GM19099 (cell line): Measurements from ENCODE around the gene DIAPH2.

Experiments used
- POLR2A ChIP-seq: IDR thresholded peaks from 3 replicates; pipeline ENCODE4 v1.6.1; 2011; ENCODE audit warnings: low read depth; ENCODE audit not compliant: insufficient read length; ENCODE audit errors: extremely low read depth

DIAPH2 gene

DNA sequence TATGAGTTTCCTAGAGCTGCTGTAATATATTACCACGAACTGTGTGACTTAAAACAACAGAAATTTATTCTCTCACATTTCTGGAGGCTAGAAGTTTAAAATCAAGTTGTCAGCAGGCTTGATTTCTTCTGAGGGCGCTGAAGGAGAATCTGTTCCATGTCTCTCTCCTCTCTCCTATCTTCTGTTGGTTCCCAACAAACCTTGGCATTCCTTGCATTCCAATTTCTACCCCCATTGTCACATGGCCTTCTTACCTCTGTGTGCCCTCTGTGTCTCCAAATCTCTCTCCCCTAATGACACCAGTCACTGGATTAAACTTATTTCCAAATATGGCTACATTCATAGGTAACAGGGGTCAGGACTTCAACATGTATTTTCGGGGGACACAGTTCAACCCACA lies 871.7 kb downstream of the DIAPH2 start:
- no peak for TF ChIP-seq POLR2A

DNA sequence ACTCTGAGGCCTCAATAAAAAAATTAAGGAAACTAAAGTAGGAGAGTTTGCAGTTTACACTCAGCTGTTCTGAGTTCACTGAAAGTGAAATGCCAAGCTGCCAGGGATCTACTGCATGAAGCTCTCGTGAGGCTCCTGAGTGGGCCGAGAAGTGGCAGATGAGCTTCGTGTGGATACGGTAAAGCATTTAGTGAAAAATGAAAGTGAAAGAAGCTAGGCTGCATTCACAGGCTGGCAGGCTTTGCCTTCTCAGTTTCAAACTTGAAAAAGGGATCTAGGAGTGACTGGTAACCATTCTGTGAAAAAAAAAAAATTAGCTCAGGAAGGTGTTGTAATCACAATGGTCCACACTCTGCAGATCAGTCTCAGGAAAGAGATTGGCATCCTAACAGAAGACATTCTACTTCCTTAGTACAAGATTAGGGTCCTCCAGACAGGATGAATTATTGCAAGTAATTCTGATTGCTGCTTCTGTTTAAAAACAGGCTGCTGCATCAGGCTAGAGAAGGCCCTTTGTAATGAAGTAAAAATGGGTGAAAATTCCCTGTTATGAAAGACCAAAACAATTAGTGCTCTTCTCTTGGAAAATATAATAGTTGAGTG lies 879.0 kb downstream of the DIAPH2 start:
- TF ChIP-seq POLR2A = peak; percentile 41

DNA sequence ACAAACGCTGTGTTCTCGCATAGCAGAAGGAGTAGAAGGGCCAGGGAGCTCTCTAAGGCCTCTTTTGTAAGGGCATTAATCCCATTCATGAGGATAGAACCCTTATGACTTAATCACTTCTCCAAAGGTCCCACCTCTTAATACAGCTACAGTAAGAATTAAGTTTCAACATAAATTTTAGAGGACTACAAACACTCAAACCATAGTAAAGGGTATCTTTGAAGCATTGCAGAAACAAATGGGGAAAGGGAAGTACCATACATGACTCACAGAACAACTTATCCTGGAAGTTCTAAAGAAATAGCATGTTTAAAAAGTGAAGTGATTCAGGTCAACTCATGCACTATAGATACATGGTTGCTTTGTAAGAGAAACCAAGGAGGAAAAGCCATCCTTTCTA lies 879.9 kb downstream of the DIAPH2 start:
- no peak for TF ChIP-seq POLR2A

DNA sequence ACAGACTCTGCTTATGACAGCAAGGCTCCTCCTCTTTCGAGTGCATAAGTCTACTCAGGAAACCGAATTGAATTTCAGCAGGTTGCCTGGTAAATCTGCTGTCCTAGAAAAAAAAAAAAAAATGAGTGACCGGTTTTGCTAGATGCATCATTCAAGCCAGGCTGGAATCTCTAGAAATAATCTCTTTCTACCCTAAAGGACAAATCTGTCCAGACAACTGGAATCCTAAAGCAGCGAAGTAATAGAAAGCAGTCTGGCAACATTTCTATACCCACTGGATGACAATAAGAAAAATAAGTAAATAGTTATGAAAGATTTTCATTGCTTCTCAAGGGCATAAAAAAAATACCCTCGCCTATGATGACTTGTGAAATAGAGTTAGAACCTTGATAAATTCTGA lies 902.5 kb downstream of the DIAPH2 start:
- TF ChIP-seq POLR2A = no peak

DNA sequence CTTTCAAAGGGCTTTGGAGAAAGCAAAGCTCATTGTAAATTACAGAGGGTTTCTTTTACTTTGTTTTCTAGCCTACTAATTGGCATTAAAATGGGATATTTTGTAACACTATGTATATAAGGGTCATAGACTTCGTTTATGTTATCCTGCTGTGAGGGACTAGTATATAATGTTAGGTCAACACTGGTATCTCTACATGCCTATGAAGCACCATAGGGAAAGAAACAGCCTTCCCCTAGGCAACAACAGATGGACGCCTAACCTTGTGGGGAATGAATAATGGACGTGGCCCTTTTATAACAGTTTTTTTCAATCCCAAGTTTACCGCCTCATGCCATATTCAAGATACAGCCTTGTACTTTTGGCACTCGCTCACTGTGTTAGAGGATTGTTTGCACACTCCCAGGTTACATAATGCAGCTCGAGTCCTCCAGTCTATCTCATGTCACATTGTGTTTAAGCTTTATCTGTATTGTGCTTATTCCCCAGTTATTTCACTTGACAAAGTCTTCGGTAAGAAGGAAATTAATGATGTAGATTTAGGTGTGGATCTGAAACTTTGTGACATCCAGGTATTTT lies 910.1 kb downstream of the DIAPH2 start:
- TF ChIP-seq POLR2A = no peak

DNA sequence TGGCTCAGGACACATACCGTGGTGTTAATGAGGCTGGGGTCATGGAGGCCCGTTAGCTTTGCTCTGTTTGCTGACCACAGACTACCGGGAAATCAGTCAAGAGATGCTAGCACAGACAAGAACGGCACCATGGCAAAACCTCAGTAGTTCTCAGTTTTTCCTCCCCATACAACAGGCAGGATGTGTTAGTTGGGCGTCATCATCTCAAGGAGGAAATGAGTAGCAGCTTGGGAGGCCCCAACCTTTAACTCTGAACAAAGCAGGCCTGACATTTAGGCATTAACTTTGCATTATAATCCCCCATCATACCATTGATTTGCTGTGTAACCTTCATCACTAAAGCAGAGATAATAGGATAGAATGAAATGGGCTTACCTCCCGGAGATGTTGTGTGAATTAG lies 913.3 kb downstream of the DIAPH2 start:
- TF ChIP-seq POLR2A = no peak

DNA sequence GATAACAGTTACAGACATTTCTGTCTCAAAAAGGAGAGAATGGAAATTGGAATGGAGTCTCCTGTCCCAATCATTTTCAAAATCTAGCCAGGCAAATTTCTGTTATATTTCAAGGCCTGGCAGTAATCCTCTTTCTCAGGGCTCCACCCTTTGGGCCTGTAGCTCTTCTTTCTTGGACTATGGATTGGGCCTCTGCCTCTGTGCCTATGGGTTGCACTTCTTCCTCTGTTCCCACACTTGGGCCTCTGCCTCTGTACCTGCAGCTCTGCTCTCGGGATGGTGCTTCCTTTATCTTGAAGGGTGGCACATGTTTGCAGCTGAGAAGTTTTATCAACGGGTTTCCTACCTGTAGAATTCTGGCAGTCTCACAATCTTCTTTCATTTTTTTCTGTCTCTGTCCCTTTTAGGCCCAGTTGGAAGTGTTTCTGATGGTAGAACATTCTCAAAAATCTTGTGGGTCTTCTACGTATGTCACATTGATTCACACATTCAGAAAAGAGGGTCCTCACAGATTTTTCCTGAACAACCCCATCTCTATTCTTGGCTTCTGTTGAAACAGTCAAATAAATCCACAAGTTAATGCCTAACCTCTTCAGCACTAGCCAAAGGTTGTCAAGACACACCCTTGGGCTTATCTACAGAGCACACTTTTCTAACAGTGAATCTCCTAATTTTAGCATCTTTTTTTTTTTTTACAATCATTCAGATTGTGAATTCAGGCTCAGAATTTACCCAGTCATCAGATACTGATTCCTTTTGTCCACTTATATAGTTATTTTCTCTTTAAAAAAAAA lies 918.0 kb downstream of the DIAPH2 start:
- no peak for TF ChIP-seq POLR2A

DNA sequence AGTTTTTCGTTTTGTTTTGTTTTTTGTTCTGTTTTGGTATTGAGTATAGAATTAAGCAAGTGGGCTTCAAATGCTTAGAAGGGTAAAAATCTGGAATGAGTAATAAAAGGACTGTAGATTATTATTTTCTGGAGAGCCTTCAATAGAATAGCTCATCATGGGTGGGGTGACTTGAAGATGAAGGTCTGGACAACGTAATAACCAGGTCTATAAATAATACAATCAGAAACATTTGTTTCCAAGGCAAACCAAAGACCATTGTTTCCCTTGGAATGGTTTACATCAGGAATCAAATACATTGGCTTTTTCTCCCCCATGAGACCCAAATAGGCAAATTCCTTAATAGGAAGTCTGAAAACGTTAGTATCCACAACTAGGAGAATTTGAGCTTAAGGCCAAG lies 920.6 kb downstream of the DIAPH2 start:
- TF ChIP-seq POLR2A = no peak

DNA sequence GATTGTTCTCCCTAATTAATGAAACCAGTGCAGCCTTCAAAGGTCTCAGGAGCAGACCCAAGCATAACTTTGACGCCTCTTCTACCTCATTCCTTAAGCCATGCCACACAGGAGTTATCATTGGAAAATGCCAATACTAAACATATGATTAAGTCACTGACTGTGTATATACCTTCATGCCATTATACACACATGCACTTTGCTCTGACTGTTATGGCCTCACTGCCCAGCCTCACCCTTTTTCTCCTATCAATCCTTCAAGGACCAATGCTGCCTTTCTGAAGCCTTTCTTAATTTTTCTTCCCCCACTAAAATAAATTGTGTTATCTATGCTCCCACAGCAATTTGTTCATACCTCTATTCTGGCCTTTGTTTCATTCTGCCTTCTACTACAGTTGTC lies 924.7 kb downstream of the DIAPH2 start:
- no peak for TF ChIP-seq POLR2A

DNA sequence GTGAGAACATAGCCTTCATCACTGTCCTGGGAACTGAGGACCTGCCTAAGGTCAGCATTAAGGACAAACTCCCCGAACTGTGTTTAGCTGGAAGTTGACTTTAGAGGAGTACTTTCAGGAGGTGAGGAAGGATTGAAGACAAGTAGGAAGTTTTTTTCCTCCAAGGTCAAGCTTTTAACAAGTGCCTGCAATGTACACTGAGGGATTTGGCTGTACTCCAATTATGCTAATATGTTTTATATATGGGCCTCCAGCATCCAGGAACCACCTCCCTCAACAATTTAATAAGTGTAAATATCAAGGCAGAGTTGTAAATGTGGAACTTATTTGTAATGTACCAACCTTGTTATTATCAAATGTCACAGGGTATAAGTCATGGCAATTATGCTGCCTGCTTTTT lies 925.3 kb downstream of the DIAPH2 start:
- TF ChIP-seq POLR2A = no peak

DNA sequence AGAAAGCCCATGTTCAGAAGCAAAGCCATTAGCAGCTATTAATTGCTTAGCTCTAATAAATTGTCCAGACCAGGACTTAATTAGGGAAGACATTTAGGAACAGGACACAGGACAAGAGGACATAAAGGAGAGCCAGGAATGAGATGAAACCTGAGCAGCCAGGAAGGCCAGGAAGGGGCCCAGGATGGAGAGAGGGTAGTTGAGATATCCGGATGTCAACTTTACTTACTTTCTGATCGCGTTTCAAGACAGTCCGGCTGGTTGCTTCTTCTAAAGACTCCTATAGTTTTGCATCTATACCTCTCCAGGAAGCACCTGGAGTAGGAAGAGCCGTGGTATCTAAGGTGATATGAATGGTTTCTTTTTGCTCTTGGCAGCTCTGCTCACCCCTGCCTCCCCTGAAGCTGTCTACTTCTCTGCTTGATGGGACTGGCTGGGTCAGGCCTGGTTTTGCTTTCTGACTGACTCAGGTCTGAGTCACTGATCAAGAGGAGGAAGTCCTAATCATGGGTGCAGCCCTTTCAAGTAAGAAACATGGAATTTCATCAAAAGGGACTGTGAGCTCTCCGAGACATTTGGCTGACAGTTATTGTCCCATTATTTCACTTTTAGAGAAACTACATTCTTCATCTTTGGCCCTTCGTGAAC lies 932.4 kb downstream of the DIAPH2 start:
- no peak for TF ChIP-seq POLR2A

DNA sequence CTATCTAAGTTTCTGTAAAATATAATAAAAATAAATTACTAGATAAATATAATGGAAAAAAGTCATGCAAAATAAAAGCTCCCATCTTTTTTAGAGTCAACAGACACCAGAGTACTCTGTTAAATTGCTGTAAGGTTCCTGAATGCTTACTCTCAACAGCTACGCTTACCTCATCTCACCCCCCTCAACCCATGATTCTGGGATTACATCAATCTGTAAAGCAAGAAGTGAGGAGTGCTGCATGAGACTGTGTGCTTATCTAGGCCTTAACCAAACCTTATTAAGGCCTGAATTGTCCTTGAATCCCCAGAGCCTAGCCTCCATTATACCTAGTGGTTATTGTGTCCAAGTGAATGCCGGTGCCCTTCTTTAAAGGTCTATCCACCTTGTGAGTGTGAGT lies 934.9 kb downstream of the DIAPH2 start:
- TF ChIP-seq POLR2A = no peak

DNA sequence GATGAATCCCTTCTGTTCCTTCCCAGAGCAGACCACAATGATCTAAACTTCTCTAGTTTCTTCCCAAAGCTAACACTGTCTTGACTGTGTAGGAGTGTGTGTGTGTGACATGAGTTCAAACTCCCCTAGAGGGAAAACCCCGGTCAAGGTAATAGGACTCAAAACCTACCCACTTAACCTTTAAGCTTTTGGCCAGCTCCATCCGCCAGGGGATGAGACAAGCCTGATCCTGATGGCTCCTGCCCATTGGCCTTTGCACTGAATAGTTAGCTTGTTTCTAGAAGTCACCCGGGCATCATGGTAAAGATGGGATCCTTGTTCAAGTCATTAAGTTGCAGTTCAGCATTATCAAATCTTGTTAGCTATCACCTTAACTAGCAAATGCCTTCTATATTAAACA lies 937.5 kb downstream of the DIAPH2 start:
- no peak for TF ChIP-seq POLR2A

DNA sequence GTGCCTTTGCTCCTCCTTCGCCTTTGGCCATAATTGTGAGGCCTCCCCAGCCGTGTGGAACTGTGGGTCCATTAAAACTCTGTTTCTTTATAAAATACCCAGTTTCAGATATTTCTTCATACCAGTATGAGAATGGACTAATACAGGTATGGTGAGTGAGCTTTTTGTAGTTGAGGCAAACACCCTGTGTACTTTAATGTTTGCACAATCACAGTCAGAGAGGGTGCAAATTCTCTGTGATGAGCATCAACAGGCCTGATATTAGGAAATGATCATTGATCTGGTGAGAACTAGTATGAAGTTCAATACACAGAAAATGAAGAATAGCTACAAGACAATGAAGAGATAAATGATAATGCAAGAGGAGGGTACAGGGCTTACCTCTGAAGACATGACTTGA lies 943.7 kb downstream of the DIAPH2 start:
- no peak for TF ChIP-seq POLR2A

DNA sequence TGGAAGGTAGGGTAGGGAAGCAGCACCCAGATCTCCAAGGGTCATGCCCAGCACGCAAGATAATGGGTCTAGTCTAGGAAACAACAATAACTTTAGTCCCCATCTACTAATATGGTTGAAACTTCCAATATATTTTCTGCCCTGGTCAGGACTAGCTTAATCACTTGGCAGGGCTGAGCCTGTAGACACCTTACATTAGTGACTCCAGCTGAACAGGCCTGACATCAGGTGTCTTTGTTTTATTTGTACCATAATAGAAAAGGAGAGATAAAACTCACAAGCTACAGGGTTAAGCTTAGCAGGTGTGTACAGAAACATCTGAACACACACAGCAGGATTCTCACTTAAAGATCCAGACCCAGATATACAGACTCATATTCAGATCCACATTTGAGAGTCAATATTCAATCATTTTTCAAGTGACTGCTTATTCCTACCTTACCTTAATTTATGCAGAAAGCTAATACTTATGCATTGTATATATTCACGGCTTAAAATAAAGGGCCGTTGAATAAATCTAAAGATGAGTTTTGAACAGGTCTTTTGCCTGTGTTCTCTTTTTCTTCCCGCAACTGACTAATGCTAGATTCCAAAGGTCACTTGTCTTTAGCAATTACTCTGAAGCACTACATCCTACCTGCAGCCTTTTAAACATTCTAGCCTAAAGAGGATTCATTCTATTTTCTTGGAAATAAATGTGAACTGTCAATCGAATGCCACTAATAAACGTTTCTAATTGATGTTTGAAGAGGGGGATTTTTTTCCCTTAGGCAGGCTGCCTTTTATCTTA lies 944.4 kb downstream of the DIAPH2 start:
- TF ChIP-seq POLR2A = no peak
